ENCODE measurements around the gene LAMA2. TPM values are rescaled to one million over a fixed set of nuclear protein-coding genes. Genes with fewer than 3 reads are reported as not detected.

LAMA2 gene
- total RNA-seq, 4 donors from 2014 or later, result 23.4 to 80.8 (median 28.2) TPM

GRCh38 chr6:129105035-129105434 lies 222.1 kb downstream of the LAMA2 start:
- H3K4me3 ChIP-seq (ENCODE audit: low read depth, poor library complexity, severe bottlenecking), result no peak overlapping the region
- no peak for TF ChIP-seq CTCF (IDR thresholded peaks at IDR 0.05)
- TF ChIP-seq POLR2A (IDR thresholded peaks at IDR 0.05), result no peak
- no peak for DNase-seq (ENCODE audit: low spot score in 2 of 2)
- 47 to 60% methylated on average over 1 of the region's 1 CpG for WGBS, 2 donors
- intact Hi-C loops (cut with DNase I; ENCODE audit: low total_unique reads), result no loop called here

GRCh38 chr6:129105793-129106192 lies 222.9 kb downstream of the LAMA2 start:
- TF ChIP-seq POLR2A (IDR thresholded peaks at IDR 0.05) (no peak), CTCF (IDR thresholded peaks at IDR 0.05) (no peak)
- H3K4me3 ChIP-seq (ENCODE audit: low read depth, poor library complexity, severe bottlenecking), result no peak overlapping the region
- intact Hi-C loops (cut with DNase I; ENCODE audit: low total_unique reads), result no loop called here
- 68 to 73% methylated on average over 2 of the region's 2 CpGs for WGBS, 2 donors
- DNase-seq (ENCODE audit: low spot score in 2 of 2), result no peak

GRCh38 chr6:129108337-129108736 lies 225.4 kb downstream of the LAMA2 start:
- no peak for TF ChIP-seq POLR2A (IDR thresholded peaks at IDR 0.05)
- no peak for TF ChIP-seq CTCF (IDR thresholded peaks at IDR 0.05)
- 0% methylated on average over 1 of the region's 1 CpG for WGBS, 2 donors

GRCh38 chr6:129110690-129111343 lies 227.9 kb downstream of the LAMA2 start:
- TF ChIP-seq POLR2A (IDR thresholded peaks at IDR 0.05) (no peak), CTCF (IDR thresholded peaks at IDR 0.05) (no peak)
- intact Hi-C loops (cut with DNase I; ENCODE audit: low total_unique reads), result no loop called here
- WGBS, 2 donors, result 30 to 44% methylated on average over 1 of the region's 1 CpG
- no peak overlapping the region for H3K4me3 ChIP-seq (ENCODE audit: low read depth, poor library complexity, severe bottlenecking)
- DNase-seq (ENCODE audit: low spot score in 2 of 2), result no peak

More at GRCh38 chr6:129108337-129108736, 225.4 kb downstream of the LAMA2 start:
- DNase-seq (ENCODE audit: low spot score in 2 of 2), result no peak
- intact Hi-C loops (cut with DNase I; ENCODE audit: low total_unique reads), result no loop called here
- H3K4me3 ChIP-seq (ENCODE audit: low read depth, poor library complexity, severe bottlenecking), result no peak overlapping the region

GRCh38 chr6:129111346-129111745 lies 228.4 kb downstream of the LAMA2 start:
- DNase-seq (ENCODE audit: low spot score in 2 of 2), result no peak
- intact Hi-C loops (cut with DNase I; ENCODE audit: low total_unique reads), result no loop called here
- WGBS, 2 donors, result 45 to 57% methylated on average over 1 of the region's 1 CpG
- no peak overlapping the region for H3K4me3 ChIP-seq (ENCODE audit: low read depth, poor library complexity, severe bottlenecking)
- TF ChIP-seq CTCF (IDR thresholded peaks at IDR 0.05), result no peak
- no peak for TF ChIP-seq POLR2A (IDR thresholded peaks at IDR 0.05)

- TF ChIP-seq CTCF (IDR thresholded peaks at IDR 0.05) (no peak), POLR2A (IDR thresholded peaks at IDR 0.05) (no peak)
- DNase-seq (ENCODE audit: low spot score in 2 of 2), result no peak
- intact Hi-C loops (cut with DNase I; ENCODE audit: low total_unique reads), result no loop called here
- 84 to 93% methylated on average over 1 of the region's 1 CpG for WGBS, 2 donors
- no peak overlapping the region for H3K4me3 ChIP-seq (ENCODE audit: low read depth, poor library complexity, severe bottlenecking)
Observed at GRCh38 chr6:129111853-129112252, 228.9 kb downstream of the LAMA2 start.
